GM12878 (cell line): ENCODE measurements around the gene CELA3B. TPM values are rescaled to one million over a fixed set of nuclear protein-coding genes. Genes with fewer than 3 reads are reported as not detected.
A peak's percentile ranks its signal among the peaks of the same experiment; 100 is the strongest.

Source experiments
- ATAC-seq: fragments of 200-7000 bp; cut with Tn5 transposase; 3 replicates; pipeline ENCODE4 v1.9.1; 2020; ENCODE audit warnings: mild to moderate bottlenecking, moderate library complexity
- BruUV-seq: library from RNA; stranded (reverse); fragments of 400-500 nt; replicated peaks from 2 replicates; lab custom pipeline; 2021; lab: Mats Ljungman, UMichigan
- CTCF ChIA-PET: fragments of 300-600 bp; sonication (Branson Sonifier 250); formaldehyde crosslinking; extraction: SDS; loops from one replicate; lab custom pipeline; 2021; ENCODE audit warnings: inconsistent platforms; lab: Yijun Ruan, JAX
- POLR2A ChIA-PET: fragments of 350-600 bp; formaldehyde crosslinking; extraction: SDS; loops from one replicate; lab custom pipeline; 2021; ENCODE audit warnings: inconsistent platforms; lab: Charles Lee
- RAD21 ChIA-PET: fragments of 300-600 bp; sonication (Branson Sonifier 250); formaldehyde crosslinking; loops from one replicate; lab custom pipeline; 2023; ENCODE audit warnings: antibody characterized with exemption; ENCODE audit not compliant: unreplicated experiment; lab: Charles Lee
- SMC1A ChIA-PET: fragments of 300-600 bp; sonication (Branson Sonifier 250); formaldehyde crosslinking; loops from one replicate; lab custom pipeline; 2023; ENCODE audit not compliant: unreplicated experiment, uncharacterized antibody; lab: Charles Lee
- DNase-seq: peaks from one replicate; pipeline ENCODE4 v3.0.0-alpha.2; 2011; ENCODE audit warnings: low read depth, low spot score
- FAIRE-seq: peaks from 3 replicates; lab custom pipeline; 2011; peaks lifted over from hg19 to GRCh38; lab: Jason Lieb, UNC
- H2AFZ ChIP-seq: 2 replicates; pipeline ENCODE4 v1.6.0; 2011; ENCODE audit warnings: low read depth, low read length, control low read depth; ENCODE audit not compliant: control insufficient read depth
- H3K27ac ChIP-seq: 2 replicates; pipeline ENCODE4 v1.5.1; 2011; ENCODE audit warnings: control low read depth; ENCODE audit not compliant: control insufficient read depth, insufficient read depth
- H3K27me3 ChIP-seq, 2 experiments: replicated peaks in 1 of 2; 2 replicates each; pipeline versions ENCODE4 v1.6.0 to v1.6.1; 2011; ENCODE audit warnings: low read length in 1 of 2; ENCODE audit not compliant: control insufficient read depth in 2 of 2, insufficient read depth in 2 of 2
- H3K36me3 ChIP-seq, 2 experiments: 2 replicates each; pipeline ENCODE4 v1.5.1; 2011; ENCODE audit warnings: low read length in 1 of 2; ENCODE audit not compliant: control insufficient read depth in 2 of 2, insufficient read depth in 2 of 2
- H3K4me1 ChIP-seq: 2 replicates; pipeline ENCODE4 v1.6.1; 2011; ENCODE audit warnings: mild to moderate bottlenecking, low read length, moderate library complexity, mixed read lengths; ENCODE audit not compliant: control insufficient read depth, insufficient read depth
- H3K4me2 ChIP-seq: 2 replicates; pipeline ENCODE4 v1.6.0; 2011; ENCODE audit warnings: control low read depth; ENCODE audit not compliant: control insufficient read depth, insufficient read depth
- H3K4me3 ChIP-seq: fragments of 200-600 bp; sonication (generic); 2 replicates; pipeline ENCODE4 v1.5.1; 2016
- H3K79me2 ChIP-seq: 2 replicates; pipeline ENCODE4 v1.6.0; 2011; ENCODE audit warnings: low read length; ENCODE audit not compliant: control insufficient read depth, insufficient read depth
- H3K9ac ChIP-seq: 2 replicates; pipeline ENCODE4 v1.8.0; 2011; ENCODE audit warnings: low read length, control low read depth, mixed read lengths; ENCODE audit not compliant: control insufficient read depth, insufficient read depth
- H3K9me3 ChIP-seq: replicated peaks from 3 replicates; pipeline ENCODE4 v1.5.1; 2011; ENCODE audit warnings: mild to moderate bottlenecking, low read length; ENCODE audit not compliant: control insufficient read depth, insufficient read depth
- H4K20me1 ChIP-seq: 2 replicates; pipeline ENCODE4 v1.6.0; 2011; ENCODE audit not compliant: control insufficient read depth, insufficient read depth
- BACH1 ChIP-seq: fragments of 450-650 bp; IDR thresholded peaks from 2 replicates; pipeline ENCODE4 v1.6.1; 2017; ENCODE audit warnings: mild to moderate bottlenecking, borderline replicate concordance
- BHLHE40 ChIP-seq, 2 experiments: fragments of 450-650 bp in 1 of 2; IDR thresholded peaks; 2 replicates each; pipeline ENCODE4 v1.6.1; 2011 to 2017; ENCODE audit warnings: low read depth in 2 of 2, borderline replicate concordance in 1 of 2, improper control_type of control experiment in 1 of 2, low read length in 1 of 2, mild to moderate bottlenecking in 1 of 2
- DPF2 ChIP-seq: fragments of 450-650 bp; IDR thresholded peaks from 2 replicates; pipeline ENCODE4 v1.6.1; 2017; ENCODE audit warnings: mild to moderate bottlenecking
- EGR1 ChIP-seq, 2 experiments: IDR thresholded peaks; 1 replicate in 1 of 2; 2 replicates in 1 of 2; pipeline ENCODE4 v1.6.1; 2011 to 2012; ENCODE audit warnings: low read depth in 2 of 2, low read length in 2 of 2, borderline replicate concordance in 1 of 2, mild to moderate bottlenecking in 1 of 2, moderate library complexity in 1 of 2
- GATAD2B ChIP-seq: fragments of 450-650 bp; conservative IDR thresholded peaks from 2 replicates; pipeline ENCODE4 v1.6.1; 2017; ENCODE audit warnings: low read depth, mild to moderate bottlenecking, moderate library complexity
- HDGF ChIP-seq: fragments of 450-650 bp; IDR thresholded peaks from 2 replicates; pipeline ENCODE4 v1.6.1; 2016; ENCODE audit warnings: antibody characterized with exemption
- IKZF1 ChIP-seq: fragments of 450-650 bp; conservative IDR thresholded peaks from 2 replicates; pipeline ENCODE4 v1.6.1; 2017; ENCODE audit warnings: antibody characterized with exemption, mild to moderate bottlenecking
- LARP7 ChIP-seq: fragments of 450-650 bp; IDR thresholded peaks from 2 replicates; pipeline ENCODE4 v1.6.1; 2017; ENCODE audit warnings: mild to moderate bottlenecking
- MXI1 ChIP-seq: fragments of 150-350 bp; IDR thresholded peaks from 2 replicates; pipeline ENCODE4 v1.6.1; 2011; ENCODE audit warnings: low read depth, mild to moderate bottlenecking, inconsistent platforms, low read length, improper control_type of control experiment
- NFXL1 ChIP-seq: fragments of 450-650 bp; IDR thresholded peaks from 2 replicates; pipeline ENCODE4 v1.6.1; 2017; ENCODE audit warnings: antibody characterized with exemption, mild to moderate bottlenecking, borderline replicate concordance
- SP1 ChIP-seq: IDR thresholded peaks from one replicate; pipeline ENCODE4 v1.6.1; 2011; ENCODE audit warnings: low read depth, low read length
- STAT1 ChIP-seq: fragments of 450-650 bp; conservative IDR thresholded peaks from 2 replicates; pipeline ENCODE4 v1.6.1; 2014; ENCODE audit warnings: antibody characterized with exemption, mild to moderate bottlenecking
- ZNF217 ChIP-seq: fragments of 450-650 bp; IDR thresholded peaks from 2 replicates; pipeline ENCODE4 v1.6.1; 2017; ENCODE audit warnings: antibody characterized with exemption, mild to moderate bottlenecking
- ZSCAN29 ChIP-seq: fragments of 450-650 bp; IDR thresholded peaks from 2 replicates; pipeline ENCODE4 v1.6.1; 2017; ENCODE audit warnings: mild to moderate bottlenecking, moderate library complexity
- WGBS: methylation state at CpG from one replicate; pipeline ENCODE4 v1.1.6; 2016; ENCODE audit warnings: low lambda C conversion rate; ENCODE audit not compliant: insufficient replicate concordance, insufficient coverage; ENCODE audit errors: missing lambda C conversion rate; 5-methylcytosine and 5-hydroxymethylcytosine counted together
- in situ Hi-C: fragments of 300-500 bp; cut with MboI; formaldehyde crosslinking; loops from 9 replicates; pipeline ENCODE4 v1.14.3; 2018; ENCODE audit warnings: mixed read lengths
- intact Hi-C: fragments of 100-400 bp; cut with micrococcal nuclease; formaldehyde crosslinking; loops from one replicate; pipeline ENCODE4 v1.14.2; 2022; ENCODE audit not compliant: unreplicated experiment
- polyA plus RNA-seq, 11 experiments: library from polyadenylated mRNA; depleted of rRNA in 4 of 11; unstranded in 6 of 11; stranded (reverse) in 5 of 11; fragments of >200 nt; fragmentation: Nextera tagmentation in 4 of 11; fragmentation: Illumina TruSeq in 1 of 11; extraction: Ambion mirVana in 4 of 11; extraction: Trizol in 1 of 11; gene quantifications; 1 replicate in 1 of 11; 2 replicates in 10 of 11; pipeline versions ENCODE4 v1.2.1 to v1.2.3, GENCODE V29; 2011 to 2016; ENCODE audit warnings: inconsistent platforms in 2 of 11, missing spikeins in 2 of 11, low read depth in 1 of 11
- total RNA-seq, 4 experiments: library from RNA; depleted of rRNA in 3 of 4; stranded (reverse); fragments of >200 nt in 3 of 4; fragmentation: Illumina TruSeq in 1 of 4; extraction: Trizol in 1 of 4; gene quantifications; 2 replicates each; pipeline versions ENCODE4 v1.2.1 to v1.2.3, GENCODE V29; 2013 to 2021
- TF ChIP-seq, protein P1 (sequence below): fragments of 450-650 bp; IDR thresholded peaks from 2 replicates; pipeline ENCODE4 v1.6.1; 2017; ENCODE audit warnings: mild to moderate bottlenecking, moderate library complexity
- TF ChIP-seq, protein P2 (sequence below): fragments of 450-650 bp; IDR thresholded peaks from 2 replicates; pipeline ENCODE4 v1.6.1; 2016; ENCODE audit warnings: mild to moderate bottlenecking
- TF ChIP-seq, protein P3 (sequence below): fragments of 450-650 bp; IDR thresholded peaks from 2 replicates; pipeline ENCODE4 v1.6.1; 2016; ENCODE audit warnings: mild to moderate bottlenecking

CELA3B gene
- total and polyA plus RNA-seq, 10 of the 15 experiments (the other 5 are each of a cell fraction or from before 2014, with no cell fraction given), result 4.1 TPM; not detected in 9

DNA sequence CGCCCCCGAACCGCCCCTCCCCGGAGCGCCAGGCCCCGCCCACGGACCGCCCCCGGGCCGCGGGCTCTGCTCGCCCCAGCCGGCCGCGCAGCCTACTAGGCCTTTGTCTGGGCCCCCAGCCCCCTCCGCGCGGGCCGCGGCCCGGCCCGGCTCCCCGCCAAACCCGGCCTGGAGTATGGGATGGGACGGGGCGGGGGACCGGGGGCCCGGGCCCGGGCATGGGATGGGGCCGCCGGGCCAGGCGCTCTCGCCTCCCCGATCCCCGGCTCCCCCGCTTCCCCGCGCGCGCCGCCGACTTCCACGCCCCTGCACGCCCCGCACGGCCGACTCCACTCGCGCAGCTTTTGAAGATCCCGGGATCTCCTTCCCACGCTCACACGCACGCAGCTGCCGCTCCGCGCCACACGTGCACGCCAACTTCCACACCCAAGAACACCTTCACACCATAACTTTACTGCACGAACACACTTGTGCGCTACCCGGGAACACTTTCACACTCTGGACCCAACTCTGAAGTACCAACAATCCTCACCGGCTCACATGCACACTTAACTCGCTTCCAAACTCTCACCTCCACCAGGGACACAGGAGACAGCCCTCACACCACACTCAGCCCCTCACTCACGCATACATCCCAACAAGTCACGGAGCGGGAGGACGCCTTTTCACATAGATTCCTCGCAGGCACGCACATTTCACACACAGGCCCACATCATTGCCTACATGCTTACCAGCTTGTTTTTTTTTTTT, 39.3 kb upstream of the CELA3B start:
- POLR2A ChIA-PET, result no interaction called here
- no peaks in the 10 kb centered on the region for H3K36me3 ChIP-seq
- SMC1A ChIA-PET, result interaction anchor here (1.5 kb wide), 1 partner anchor 35 kb away, joined by 3 read pairs; no protein-coding TSS in a partner anchor
- H2AFZ ChIP-seq, result peak overlapping the region; percentile 76
- ATAC-seq, result peak; percentile 89
- WGBS, result 33% methylated on average over 31 of the region's 69 CpGs
- peaks cover 0 to 6% of the 10 kb centered on the region in 2 experiments; a peak in 2 of 4 replicates for H3K27me3 ChIP-seq
- H3K4me2 ChIP-seq, result peak overlapping the region; percentile 83
- no peaks in the 10 kb centered on the region for H3K79me2 ChIP-seq
- peak overlapping the region; percentile 53; the same call in 1 of the 2 replicates for H3K4me3 ChIP-seq
- no peaks in the 10 kb centered on the region for H3K9me3 ChIP-seq
- H3K27ac ChIP-seq, result no peak overlapping the region
- DNase-seq, result no peak
- intact Hi-C loops (no loop called here), in situ Hi-C loops (no loop called here)
- BruUV-seq, result no TSS peak
- peaks cover 2% of the 10 kb centered on the region; the same call in 1 of the 2 replicates for H4K20me1 ChIP-seq
- no peak for FAIRE-seq
- H3K4me1 ChIP-seq, result no peaks in the 10 kb centered on the region; the same call in 1 of the 2 replicates
- RAD21 ChIA-PET, result interaction anchor here (1.5 kb wide), 1 partner anchor 145 kb away, joined by 3 read pairs; no protein-coding TSS in a partner anchor
- CTCF ChIA-PET, result interaction anchor here (0.6 kb wide), 1 partner anchor 806 kb away, joined by 3 read pairs; no protein-coding TSS in a partner anchor
- H3K9ac ChIP-seq, result 0 out of 2 replicates have a peak overlapping the region, but pooled peaks have one; percentile 44
- no peak for TF ChIP-seq STAT1
- 0 out of 2 replicates have a peak, but pooled peaks have one; percentile 21 for TF ChIP-seq MXI1
- peak; percentile 58; the same call in 1 of the 2 replicates for TF ChIP-seq DPF2
- peak; percentile 18 for TF ChIP-seq SP1
- TF ChIP-seq NFXL1, result no peak
- peak; percentile 68 for TF ChIP-seq HDGF
- TF ChIP-seq EGR1 (IDR thresholded peaks at IDR 0.05; ENCODE audit: borderline replicate concordance in 1 of 2, low read depth in 2 of 2, low read length in 2 of 2), result peak in 1 of 2 experiments; percentile 51; a peak in 1 of 3 replicates
- peak; percentile 65 for TF ChIP-seq IKZF1
- peak; percentile 67 to 89; a peak in 3 of 4 replicates for TF ChIP-seq BHLHE40 (IDR thresholded peaks at IDR 0.05; ENCODE audit: borderline replicate concordance in 1 of 2, low read depth in 2 of 2, low read length in 1 of 2)
- TF ChIP-seq, protein P1, sequence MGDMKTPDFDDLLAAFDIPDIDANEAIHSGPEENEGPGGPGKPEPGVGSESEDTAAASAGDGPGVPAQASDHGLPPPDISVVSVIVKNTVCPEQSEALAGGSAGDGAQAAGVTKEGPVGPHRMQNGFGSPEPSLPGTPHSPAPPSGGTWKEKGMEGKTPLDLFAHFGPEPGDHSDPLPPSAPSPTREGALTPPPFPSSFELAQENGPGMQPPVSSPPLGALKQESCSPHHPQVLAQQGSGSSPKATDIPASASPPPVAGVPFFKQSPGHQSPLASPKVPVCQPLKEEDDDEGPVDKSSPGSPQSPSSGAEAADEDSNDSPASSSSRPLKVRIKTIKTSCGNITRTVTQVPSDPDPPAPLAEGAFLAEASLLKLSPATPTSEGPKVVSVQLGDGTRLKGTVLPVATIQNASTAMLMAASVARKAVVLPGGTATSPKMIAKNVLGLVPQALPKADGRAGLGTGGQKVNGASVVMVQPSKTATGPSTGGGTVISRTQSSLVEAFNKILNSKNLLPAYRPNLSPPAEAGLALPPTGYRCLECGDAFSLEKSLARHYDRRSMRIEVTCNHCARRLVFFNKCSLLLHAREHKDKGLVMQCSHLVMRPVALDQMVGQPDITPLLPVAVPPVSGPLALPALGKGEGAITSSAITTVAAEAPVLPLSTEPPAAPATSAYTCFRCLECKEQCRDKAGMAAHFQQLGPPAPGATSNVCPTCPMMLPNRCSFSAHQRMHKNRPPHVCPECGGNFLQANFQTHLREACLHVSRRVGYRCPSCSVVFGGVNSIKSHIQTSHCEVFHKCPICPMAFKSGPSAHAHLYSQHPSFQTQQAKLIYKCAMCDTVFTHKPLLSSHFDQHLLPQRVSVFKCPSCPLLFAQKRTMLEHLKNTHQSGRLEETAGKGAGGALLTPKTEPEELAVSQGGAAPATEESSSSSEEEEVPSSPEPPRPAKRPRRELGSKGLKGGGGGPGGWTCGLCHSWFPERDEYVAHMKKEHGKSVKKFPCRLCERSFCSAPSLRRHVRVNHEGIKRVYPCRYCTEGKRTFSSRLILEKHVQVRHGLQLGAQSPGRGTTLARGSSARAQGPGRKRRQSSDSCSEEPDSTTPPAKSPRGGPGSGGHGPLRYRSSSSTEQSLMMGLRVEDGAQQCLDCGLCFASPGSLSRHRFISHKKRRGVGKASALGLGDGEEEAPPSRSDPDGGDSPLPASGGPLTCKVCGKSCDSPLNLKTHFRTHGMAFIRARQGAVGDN, result peak; percentile 53; the same call in 1 of the 2 replicates
- peak; percentile 74; the same call in 1 of the 2 replicates for TF ChIP-seq LARP7
- peak; percentile 59; the same call in 1 of the 2 replicates for TF ChIP-seq ZSCAN29
- peak; percentile 63 for TF ChIP-seq GATAD2B
- TF ChIP-seq, protein P2, sequence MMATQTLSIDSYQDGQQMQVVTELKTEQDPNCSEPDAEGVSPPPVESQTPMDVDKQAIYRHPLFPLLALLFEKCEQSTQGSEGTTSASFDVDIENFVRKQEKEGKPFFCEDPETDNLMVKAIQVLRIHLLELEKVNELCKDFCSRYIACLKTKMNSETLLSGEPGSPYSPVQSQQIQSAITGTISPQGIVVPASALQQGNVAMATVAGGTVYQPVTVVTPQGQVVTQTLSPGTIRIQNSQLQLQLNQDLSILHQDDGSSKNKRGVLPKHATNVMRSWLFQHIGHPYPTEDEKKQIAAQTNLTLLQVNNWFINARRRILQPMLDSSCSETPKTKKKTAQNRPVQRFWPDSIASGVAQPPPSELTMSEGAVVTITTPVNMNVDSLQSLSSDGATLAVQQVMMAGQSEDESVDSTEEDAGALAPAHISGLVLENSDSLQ, result no peak
- TF ChIP-seq BACH1, result peak; percentile 51
- TF ChIP-seq, protein P3, sequence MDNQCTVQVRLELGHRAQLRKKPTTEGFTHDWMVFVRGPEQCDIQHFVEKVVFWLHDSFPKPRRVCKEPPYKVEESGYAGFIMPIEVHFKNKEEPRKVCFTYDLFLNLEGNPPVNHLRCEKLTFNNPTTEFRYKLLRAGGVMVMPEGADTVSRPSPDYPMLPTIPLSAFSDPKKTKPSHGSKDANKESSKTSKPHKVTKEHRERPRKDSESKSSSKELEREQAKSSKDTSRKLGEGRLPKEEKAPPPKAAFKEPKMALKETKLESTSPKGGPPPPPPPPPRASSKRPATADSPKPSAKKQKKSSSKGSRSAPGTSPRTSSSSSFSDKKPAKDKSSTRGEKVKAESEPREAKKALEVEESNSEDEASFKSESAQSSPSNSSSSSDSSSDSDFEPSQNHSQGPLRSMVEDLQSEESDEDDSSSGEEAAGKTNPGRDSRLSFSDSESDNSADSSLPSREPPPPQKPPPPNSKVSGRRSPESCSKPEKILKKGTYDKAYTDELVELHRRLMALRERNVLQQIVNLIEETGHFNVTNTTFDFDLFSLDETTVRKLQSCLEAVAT, result peak; percentile 71
- TF ChIP-seq ZNF217, result 0 out of 2 replicates have a peak, but pooled peaks have one; percentile 25
